Adipose tissue (tissue), 3 donors: ENCODE results near the gene HIGD2B. TPM values are rescaled to one million over a fixed set of nuclear protein-coding genes. Genes with fewer than 3 reads are reported as not detected.
"Not testable (repeated sequence)": the region's sequence is repeated elsewhere in the genome, so short reads cannot be mapped to it uniquely, and the experiment has no call there.

Source experiments
- H3K27ac ChIP-seq: one replicate; pipeline ENCODE4 v1.5.1; 2013; ENCODE audit warnings: low read depth, low read length
- WGBS, 3 donors: extraction: QIAGEN DNeasy Blood & Tissue Kit; methylation state at CpG; one replicate each; pipeline ENCODE4 v1.1.7; 2013; 5-methylcytosine and 5-hydroxymethylcytosine counted together
- polyA plus RNA-seq, 3 donors: library from polyadenylated mRNA; stranded (reverse); fragments of 200-250 nt; gene quantifications; one replicate each; pipeline ENCODE4 v1.2.3, GENCODE V29; 2013
- donor health status: healthy with polysubstance abuse.
- donor health status: Bipolar disorder and iron deficiency.
- donor health status: healthy.

HIGD2B gene
- polyA plus RNA-seq, 3 donors = 0.09 TPM; not detected in 2

DNA sequence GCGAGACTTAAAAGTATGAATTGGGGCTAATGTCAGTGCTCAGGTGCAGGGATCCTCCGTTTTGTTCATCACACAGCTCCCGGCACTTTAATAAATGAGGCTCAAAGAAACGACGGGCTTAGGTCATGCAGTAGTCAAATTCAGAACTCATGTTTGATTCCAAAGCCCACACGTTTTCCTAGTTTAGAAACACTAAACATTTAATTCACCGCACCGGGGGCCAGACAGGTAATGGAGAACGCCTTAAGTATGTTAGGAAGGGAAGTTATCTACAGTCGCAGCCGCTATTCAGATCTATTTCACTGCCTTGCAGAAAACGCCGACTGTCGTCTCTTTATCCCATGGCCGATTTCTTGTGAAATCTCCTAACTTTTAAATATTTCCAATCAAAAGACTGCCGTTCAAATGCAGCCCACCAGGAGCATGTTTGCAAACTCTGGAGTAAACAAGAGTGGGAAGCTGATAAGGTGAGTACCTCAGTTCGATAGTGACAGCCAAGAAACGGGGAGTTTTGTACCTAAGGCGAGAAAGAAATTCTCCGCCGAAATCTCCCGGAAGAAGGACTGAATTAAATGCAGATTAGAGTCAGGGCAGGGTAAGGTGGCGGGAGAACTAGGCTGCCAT is 569 bp downstream of the HIGD2B start:
- peak overlapping the region; percentile 65 for H3K27ac ChIP-seq
- WGBS, 3 donors = 10 to 34% (median 28%) methylated on average over 23 of the region's 23 CpGs

DNA sequence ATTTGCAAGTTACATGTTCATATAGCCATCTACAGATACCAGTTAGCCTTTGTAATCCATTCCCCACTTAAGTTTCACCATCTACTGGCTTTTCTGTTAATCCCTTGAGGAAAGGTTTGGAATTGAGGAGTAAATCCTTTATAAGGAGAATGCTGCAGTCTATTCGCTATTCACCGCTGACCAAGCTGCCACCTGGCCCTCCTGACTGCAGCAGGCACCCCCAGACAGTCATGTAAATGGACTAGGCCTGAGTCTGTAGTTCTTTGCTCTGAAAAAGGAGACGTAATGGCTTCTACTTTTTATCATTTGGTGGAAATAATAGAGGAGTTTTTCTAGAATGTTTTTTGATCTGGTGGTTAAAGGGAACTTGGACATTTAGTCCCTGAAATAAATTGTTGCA is 3.2 kb downstream of the HIGD2B start:
- H3K27ac ChIP-seq = no peak overlapping the region
- WGBS, 3 donors = 89 to 98% (median 92%) methylated on average over 3 of the region's 3 CpGs

DNA sequence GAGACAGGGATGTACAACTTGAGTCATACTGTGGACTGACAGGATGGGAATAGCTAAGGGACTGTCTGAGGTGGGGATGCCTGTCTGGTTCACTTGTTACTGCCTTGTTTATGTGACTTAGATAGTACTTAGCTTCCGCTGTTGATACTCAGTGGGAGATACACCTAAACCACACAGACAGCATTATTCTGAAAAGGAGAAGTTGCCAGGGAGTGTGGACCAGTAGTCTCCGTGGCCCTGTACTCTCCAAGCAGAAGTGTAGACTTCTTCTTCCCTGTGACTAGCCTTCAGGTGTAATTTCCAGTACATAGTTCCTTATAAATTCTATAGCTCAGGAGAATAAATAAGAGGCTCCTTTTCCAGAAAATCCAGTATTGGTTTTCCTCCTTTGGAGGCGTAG is 5.1 kb downstream of the HIGD2B start:
- 46 to 81% (median 48%) methylated on average over 3 of the region's 3 CpGs for WGBS, 3 donors

DNA sequence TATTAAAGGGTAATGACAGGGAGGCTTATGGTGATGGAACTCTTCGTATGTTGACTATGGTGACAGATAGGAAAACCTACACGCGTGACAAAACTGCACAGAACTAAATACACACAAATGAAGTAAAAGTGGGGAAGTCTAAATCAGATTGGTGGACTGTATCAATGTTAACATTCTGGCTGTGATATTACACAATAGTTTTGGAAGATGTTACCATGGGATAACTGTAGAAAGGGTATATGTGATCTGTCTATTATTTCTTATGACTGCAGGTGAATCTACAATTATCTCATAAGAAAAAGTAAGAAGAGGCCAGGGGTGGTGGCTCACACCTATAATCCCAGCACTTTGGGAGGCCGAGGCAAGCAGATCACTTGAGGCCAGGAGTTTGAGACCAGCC is 9.1 kb downstream of the HIGD2B start:
- 88 to 91% (median 89%) methylated on average over 4 of the region's 4 CpGs for WGBS, 3 donors
- H3K27ac ChIP-seq = no peak overlapping the region

More for the DNA sequence above, 5.1 kb downstream of the HIGD2B start:
- H3K27ac ChIP-seq = no peak overlapping the region

DNA sequence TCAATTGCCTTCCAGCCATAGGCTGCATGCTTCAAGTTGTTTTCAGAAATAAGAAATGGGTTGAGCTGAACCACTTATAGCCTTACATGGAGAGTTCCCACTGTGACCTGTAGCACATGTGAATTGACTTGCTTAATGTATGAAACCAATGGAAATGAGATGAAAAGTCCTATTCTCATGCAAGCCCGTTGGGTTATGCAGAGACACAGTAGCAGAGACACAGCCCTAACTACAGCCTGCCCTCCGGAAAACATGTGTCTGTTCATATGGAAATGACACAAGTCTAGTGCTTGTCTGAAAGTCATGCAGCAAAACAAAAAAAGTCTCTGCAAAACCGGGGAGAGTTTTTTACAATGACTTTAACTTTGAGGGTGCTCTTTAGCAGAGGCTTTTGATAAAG is 14.5 kb downstream of the HIGD2B start:
- 15 to 28% (median 19%) methylated on average over 3 of the region's 3 CpGs for WGBS, 3 donors

DNA sequence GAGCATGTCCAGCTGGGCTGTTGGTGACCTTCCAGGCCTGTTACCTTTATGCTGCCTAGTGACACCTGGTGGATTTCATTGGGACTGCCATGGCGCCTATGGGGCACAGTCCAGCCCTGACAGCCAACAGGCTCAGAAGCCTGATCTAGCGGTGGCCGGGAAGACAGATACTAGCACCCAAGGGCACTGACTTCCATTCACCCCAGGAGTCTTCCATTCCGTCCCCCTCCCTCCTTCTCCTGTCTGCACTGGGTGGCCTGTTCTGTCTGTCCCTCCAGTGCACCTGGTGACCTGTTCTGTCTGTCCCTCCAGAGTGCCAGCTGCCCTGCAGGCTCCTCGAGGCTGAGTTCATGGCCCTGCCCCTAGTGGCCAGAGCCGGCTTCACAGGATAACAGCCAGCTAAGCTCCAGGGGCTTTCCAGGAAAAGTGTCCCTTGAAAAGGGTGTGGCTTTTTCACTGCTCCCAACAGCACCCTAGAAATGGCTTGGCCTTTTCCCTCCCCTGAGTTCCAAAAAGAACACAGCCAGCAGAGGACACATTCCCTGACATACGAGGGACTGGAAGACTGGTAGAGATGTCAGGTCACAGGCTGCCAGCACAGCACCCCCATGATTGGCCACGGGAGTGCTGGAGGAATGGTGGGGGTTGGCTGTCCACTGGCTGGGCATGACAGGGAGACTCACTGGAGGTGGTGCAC is 15.2 kb downstream of the HIGD2B start:
- 3 to 7% (median 5%) methylated on average over 8 of the region's 8 CpGs for WGBS, 3 donors
- H3K27ac ChIP-seq = not testable (repeated sequence)

More for the DNA sequence above, 14.5 kb downstream of the HIGD2B start:
- H3K27ac ChIP-seq = no peak overlapping the region

DNA sequence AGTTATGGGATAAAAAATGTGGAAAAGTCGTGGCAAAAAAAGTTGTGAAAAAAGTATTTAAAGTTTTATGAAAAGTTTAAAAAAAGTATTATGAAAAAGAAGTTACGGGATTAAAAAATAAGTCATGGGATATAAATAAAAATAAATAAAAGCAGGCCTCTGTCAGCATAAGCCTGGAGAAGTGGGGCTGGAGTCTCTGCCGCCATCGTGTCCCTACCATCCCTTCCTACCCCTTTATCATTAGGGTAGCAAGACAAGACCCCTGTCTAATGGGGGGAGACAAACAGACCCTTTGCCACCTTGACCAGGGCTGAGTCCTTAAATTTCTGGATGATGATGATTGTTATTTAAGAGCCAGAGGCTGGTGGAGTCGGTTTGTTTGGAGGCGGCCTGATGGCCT is 16.2 kb downstream of the HIGD2B start:
- H3K27ac ChIP-seq = not testable (repeated sequence)
- 88 to 96% (median 96%) methylated on average over 2 to 4 of the region's 6 CpGs for WGBS, 3 donors

DNA sequence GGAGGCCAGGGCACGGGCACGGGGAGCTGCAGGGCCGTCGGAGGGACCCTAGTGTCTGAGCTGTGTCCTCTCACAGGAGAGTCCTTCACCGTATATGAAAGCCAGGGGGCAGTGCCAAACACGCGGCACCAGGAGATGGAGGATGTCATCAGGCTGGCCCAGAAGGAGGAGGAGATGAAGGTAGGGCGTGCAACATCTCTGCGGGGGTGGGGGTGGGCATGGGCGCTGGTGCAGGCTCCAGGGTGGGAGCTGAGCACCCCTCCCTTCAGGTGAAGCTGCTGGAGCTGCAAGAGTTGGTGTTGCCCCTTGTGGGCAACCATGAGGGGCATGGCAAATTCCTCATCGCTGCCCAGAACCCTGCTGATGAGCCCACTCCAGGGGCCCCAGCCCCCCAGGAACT is 20.3 kb downstream of the HIGD2B start:
- not testable (repeated sequence) for H3K27ac ChIP-seq
- WGBS, 3 donors = 68 to 72% (median 71%) methylated on average over 3 to 5 of the region's 11 CpGs

DNA sequence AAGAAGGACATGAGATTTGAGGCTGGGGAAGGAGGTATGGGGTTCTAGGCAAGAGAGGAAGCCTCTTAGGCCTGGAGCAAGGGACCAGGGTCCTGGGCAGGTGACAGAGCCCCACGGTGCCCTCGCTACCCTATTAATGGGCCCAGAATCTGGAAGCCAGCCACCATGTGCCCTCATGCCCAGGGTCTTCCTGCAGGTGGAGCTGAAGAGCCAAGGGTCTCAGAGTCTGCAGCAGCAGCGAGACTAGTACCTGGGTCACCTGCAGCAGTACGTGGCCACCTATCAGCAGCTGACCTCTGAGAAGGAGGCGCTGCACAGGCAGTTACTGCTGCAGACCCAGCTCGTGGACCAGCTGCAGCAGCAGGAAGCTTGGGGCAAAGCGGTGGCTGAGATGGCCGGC is 22.1 kb downstream of the HIGD2B start:
- H3K27ac ChIP-seq = not testable (repeated sequence)
- no CpG with 5 or more reads among the region's 8 CpGs for WGBS, 3 donors

DNA sequence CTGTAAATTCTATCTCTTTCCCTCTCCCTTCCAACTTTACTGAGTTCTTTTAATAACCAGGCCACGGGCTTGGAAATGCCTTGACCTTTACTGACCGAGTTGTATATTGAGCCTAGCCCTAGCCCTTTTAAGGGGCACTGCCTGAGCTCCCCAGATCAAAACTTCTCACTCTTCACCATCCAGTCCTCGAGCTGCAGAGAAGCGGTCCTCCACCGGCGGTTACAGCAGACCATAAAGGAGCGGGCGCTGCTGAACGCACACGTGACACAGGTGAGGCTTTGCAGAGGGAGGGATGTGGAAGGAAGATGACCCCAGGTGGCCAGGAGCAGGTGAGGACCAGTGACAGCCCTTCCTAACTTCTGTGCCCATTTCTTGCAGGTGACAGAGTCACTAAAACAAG is 24.9 kb downstream of the HIGD2B start:
- not testable (repeated sequence) for H3K27ac ChIP-seq
- 75 to 87% (median 82%) methylated on average over 8 of the region's 10 CpGs for WGBS, 3 donors

DNA sequence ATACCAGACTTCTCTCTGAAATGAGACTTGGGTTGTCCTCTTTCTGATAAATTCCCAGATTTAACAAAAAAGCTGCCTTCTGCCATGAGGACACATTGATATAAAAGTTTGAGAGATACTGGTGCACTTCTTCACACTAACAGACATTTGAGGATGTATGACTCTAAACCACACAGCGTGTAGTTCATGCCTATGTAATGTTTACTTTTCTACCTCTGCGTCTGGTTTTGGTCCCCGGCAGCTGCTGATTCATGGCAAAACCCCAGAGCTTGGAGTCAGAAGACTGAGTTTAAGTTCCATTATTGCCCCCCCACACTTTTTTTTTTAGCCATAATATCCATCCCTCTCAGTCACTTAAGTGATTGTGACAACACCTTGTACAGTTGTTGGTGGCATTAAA is 30.0 kb downstream of the HIGD2B start:
- WGBS, 3 donors = no CpG with 5 or more reads among the region's 3 CpGs

DNA sequence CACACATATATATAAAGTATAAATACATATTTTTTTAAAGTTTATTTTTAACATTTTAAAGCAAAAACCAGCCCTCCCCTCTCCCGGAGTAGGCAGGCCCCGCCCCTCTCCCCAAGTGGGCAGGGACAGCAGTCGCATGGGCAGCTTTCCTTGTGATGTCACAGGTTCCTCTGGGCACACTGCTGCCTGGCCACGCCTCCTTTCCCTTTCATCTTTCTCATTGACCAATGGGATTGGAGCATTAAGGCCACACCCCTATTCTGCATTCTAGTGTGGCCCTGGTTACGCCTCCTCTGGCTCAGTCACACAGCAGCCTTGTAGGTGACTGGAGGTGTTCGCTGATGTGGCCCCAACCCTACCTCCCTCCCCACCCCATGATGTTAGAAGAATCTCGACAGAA is 31.6 kb downstream of the HIGD2B start, which contains the start of gene GOLGA6B:
GOLGA6B (plus strand) TSS at position 301 of the 400 bp plus-strand sequence; CDS start at position 342, 41 bp downstream.
- not testable (repeated sequence) for H3K27ac ChIP-seq
- no CpG with 5 or more reads among the region's 7 CpGs for WGBS, 3 donors

More for the DNA sequence above, 30.0 kb downstream of the HIGD2B start:
- not testable (repeated sequence) for H3K27ac ChIP-seq

DNA sequence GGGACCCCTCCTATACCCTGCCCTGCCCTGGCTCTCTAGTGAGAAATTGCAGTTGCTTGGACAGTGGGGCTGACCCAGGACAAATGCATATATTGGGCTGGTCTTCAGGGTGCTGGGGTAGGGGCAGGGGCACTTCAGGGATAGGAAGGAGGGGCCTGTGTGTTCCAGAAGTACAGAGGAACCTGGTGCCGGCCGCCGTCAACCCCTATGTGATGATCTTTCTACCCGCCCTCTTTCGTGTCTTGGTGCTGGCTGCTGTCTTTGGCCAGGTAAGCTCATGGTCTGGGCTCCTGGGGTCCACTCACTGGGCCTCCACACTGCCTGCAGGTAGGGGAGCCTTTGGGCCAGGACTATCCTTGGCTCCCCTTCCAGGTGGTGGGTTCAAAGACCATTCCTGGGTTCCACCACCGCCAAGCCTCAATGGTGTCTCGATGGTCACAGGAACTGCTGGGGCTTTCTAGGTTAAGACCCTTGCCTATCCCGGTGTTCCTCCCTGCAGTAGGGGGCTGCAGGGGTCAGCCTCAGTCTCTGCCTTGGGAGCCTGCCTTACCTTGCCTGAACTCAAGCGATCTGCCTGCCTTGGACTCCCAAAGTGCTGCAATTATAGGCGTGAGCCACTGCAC is 37.2 kb downstream of the HIGD2B start:
- 77 to 89% (median 86%) methylated on average over 8 of the region's 10 CpGs for WGBS, 3 donors
- H3K27ac ChIP-seq = not testable (repeated sequence)

DNA sequence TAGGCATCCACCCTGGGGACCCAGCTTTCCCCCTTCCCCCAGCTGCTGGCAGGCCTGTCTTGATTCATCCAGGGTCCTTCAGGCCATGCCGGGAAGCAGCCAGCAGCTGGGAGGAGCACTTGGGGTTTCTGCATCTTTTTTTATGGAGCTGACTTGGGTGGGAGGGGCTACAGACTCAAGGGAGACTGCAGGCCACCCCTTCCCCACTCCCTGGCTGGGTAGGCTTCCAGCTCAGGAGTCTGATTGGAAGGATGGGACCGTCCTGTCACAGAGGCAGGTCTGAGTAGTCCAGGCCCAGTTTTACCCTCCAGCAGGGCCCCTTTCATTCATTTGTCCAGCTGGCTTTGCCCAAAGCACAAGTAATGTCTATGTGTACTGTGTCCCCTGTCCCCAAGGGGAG is 43.7 kb downstream of the HIGD2B start:
- H3K27ac ChIP-seq = not testable (repeated sequence)
- no CpG with 5 or more reads among the region's 2 CpGs for WGBS, 3 donors

DNA sequence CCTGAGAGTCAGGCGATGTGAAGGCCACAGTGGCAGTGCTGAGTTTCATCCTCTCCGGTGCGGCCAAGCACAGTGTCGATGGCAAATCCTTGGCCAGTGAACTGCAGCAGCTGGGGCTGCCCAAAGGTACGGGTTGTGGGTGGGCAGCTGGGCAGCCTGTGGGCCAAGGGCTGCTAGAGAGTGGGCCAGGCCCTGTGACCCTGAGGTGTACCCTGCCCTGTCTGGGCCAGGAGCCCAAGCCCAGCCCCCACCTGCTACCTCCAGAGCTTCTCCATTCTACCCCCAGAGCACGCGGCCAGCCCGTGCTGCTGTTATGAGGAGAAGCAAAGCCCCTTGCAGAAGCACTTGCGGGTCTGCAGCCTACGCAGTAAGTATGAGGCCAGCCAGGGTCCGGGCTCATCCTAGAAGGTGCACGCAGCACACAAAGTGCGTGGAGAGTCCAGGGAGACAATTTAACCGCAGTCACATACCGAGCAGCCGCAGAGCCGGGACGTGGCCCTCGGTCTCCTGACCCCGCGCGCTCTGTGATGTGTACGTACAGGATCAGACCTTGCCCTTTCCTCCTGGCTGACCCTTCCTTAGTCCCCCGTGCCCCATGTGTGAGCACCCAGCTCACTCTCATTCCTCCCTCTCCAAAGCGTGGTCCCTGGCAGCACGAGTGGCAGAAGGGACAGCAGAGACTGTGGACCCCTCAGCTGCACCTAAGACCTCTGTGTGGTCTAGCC is 46.1 kb downstream of the HIGD2B start:
- not testable (repeated sequence) for H3K27ac ChIP-seq
- WGBS, 3 donors = no CpG with 5 or more reads among the region's 26 CpGs

DNA sequence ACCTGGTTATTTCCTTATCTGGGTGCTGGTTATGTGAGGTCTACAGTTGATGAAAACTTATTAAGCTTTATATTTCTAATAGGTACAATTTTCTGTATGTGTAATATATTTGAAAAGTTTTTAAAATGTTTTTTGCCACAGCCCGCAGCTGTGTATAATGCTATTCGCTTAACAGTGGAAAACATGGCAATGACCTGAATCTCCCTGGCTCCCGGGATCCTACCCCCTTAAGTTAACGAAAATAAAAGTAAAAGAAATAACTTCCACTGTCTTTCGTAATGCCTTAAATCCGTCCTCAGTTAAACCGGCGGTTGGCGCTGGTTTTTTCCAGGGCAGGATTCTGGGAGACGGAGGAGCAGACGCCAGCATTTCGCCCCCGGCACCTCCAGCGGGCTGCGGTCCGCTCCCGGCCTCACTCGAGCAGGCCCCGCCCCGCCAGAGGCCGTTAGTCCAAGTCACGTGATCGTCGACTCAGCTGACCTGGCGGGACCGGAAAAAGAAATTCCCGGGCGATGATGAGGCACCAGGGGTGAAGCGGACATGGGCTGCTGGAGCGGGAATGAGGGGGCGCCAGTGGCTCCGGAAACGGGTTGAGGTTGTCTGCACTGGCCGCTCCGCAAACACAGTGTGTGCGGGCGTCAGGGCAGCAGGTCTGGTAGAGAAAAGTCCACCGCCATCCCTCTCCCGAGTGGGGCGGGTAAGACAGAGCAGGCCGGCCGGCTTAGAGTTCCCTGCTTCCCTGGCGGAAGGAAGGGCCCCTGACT is 49.3 kb downstream of the HIGD2B start:
- not testable (repeated sequence) for H3K27ac ChIP-seq
- 0 to 2% (median 1%) methylated on average over 10 to 19 of the region's 43 CpGs for WGBS, 3 donors

DNA sequence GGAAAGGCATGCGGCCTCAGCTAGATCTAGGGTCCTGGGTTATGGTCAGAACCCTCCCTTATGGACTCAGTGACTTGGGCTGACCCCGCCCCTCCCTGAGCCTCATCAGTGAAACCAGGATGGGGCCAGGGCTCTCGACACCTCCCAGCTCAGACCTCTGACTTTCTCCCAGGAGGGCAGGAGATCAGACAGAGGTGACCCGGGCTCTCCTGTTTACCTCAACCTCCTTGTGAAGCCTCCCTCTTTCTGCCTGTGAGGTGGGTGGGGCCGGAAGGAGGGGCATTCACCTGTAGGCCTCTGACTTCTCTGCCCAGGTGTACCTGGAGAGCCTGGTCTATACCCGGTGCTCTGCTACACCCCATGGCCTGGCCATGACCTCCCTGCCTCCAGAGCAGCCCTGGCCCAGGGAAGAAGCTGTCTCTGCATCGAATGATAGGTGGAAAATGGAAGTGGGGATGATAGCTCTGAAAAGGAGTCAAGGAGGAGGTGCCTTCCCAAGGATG is 56.9 kb downstream of the HIGD2B start:
- H3K27ac ChIP-seq = not testable (repeated sequence)
- 76 to 83% (median 79%) methylated on average over 7 of the region's 7 CpGs for WGBS, 3 donors
